GM12892 (cell line): ENCODE measurements around the gene NR4A3.
A peak's percentile ranks its signal among the peaks of the same experiment; 100 is the strongest.

Experiments
- DNase-seq: peaks from one replicate; pipeline ENCODE4 v3.0.0; 2011; ENCODE audit not compliant: insufficient read length
- FAIRE-seq: peaks from 2 replicates; lab custom pipeline; 2011; peaks lifted over from hg19 to GRCh38; lab: Jason Lieb, UNC
- POLR2A ChIP-seq: IDR thresholded peaks from 2 replicates; pipeline ENCODE4 v1.6.1; 2011; ENCODE audit warnings: low read depth, low read length, control low read depth
- POLR2AphosphoS5 ChIP-seq: IDR thresholded peaks from 2 replicates; pipeline ENCODE4 v1.6.1; 2011; ENCODE audit warnings: low read depth, low read length, control low read depth
- TAF1 ChIP-seq: IDR thresholded peaks from 2 replicates; pipeline ENCODE4 v1.6.1; 2011; ENCODE audit warnings: low read depth, mild to moderate bottlenecking, control low read depth, low read length, borderline replicate concordance

The NR4A3 gene

GRCh38 chr9:99801775-99802174, 19.9 kb upstream of the NR4A3 start:
- DNase-seq (no peak), FAIRE-seq (peak; percentile 42)
- TF ChIP-seq POLR2AphosphoS5, result no peak
- no peak for TF ChIP-seq TAF1
- TF ChIP-seq POLR2A, result no peak

GRCh38 chr9:99803694-99804093, 18.0 kb upstream of the NR4A3 start:
- DNase-seq (no peak), FAIRE-seq (no peak)
- no peak for TF ChIP-seq POLR2A
- no peak for TF ChIP-seq TAF1
- TF ChIP-seq POLR2AphosphoS5, result no peak

GRCh38 chr9:99807276-99807852, 14.3 kb upstream of the NR4A3 start:
- no peak for DNase-seq
- no peak for TF ChIP-seq POLR2A
- TF ChIP-seq TAF1, result no peak
- TF ChIP-seq POLR2AphosphoS5, result no peak
- peak; percentile 69 for FAIRE-seq

GRCh38 chr9:99807956-99808355, 13.7 kb upstream of the NR4A3 start:
- no peak for FAIRE-seq
- no peak for TF ChIP-seq TAF1
- no peak for TF ChIP-seq POLR2AphosphoS5
- TF ChIP-seq POLR2A, result no peak
- no peak for DNase-seq

- DNase-seq (no peak), FAIRE-seq (no peak)
- TF ChIP-seq POLR2AphosphoS5 (no peak), POLR2A (no peak), TAF1 (no peak)
These were observed 13.2 kb upstream of the NR4A3 start for GRCh38 chr9:99808454-99808853.

- no peak for DNase-seq
These were observed 11.9 kb upstream of the NR4A3 start for GRCh38 chr9:99809586-99810319.

GRCh38 chr9:99811172-99811571, 10.5 kb upstream of the NR4A3 start:
- TF ChIP-seq POLR2AphosphoS5 (no peak), TAF1 (no peak), POLR2A (no peak)
- DNase-seq (no peak), FAIRE-seq (peak; percentile 30)

More at GRCh38 chr9:99809586-99810319, 11.9 kb upstream of the NR4A3 start:
- TF ChIP-seq TAF1, result no peak
- no peak for TF ChIP-seq POLR2A
- TF ChIP-seq POLR2AphosphoS5, result no peak
- no peak for FAIRE-seq

GRCh38 chr9:99811598-99812383, 9.9 kb upstream of the NR4A3 start:
- FAIRE-seq (peak; percentile 51), DNase-seq (no peak)
- TF ChIP-seq POLR2A, result no peak
- no peak for TF ChIP-seq TAF1
- no peak for TF ChIP-seq POLR2AphosphoS5

- FAIRE-seq (no peak), DNase-seq (no peak)
- TF ChIP-seq TAF1 (no peak), POLR2AphosphoS5 (no peak), POLR2A (no peak)
These were observed 7.9 kb upstream of the NR4A3 start for GRCh38 chr9:99813739-99814138.

GRCh38 chr9:99814359-99814758, 7.3 kb upstream of the NR4A3 start:
- TF ChIP-seq TAF1 (no peak), POLR2A (no peak), POLR2AphosphoS5 (no peak)
- no peak for DNase-seq
- FAIRE-seq, result no peak

GRCh38 chr9:99816392-99816791, 5.3 kb upstream of the NR4A3 start:
- no peak for DNase-seq
- FAIRE-seq, result no peak
- no peak for TF ChIP-seq POLR2A
- no peak for TF ChIP-seq TAF1
- TF ChIP-seq POLR2AphosphoS5, result no peak

GRCh38 chr9:99818500-99818899, 3.2 kb upstream of the NR4A3 start:
- TF ChIP-seq POLR2AphosphoS5 (no peak), TAF1 (no peak), POLR2A (no peak)
- no peak for DNase-seq
- FAIRE-seq, result no peak
